Spleen (tissue), 11 donors: ENCODE measurements around the gene GLOD5. TPM values are rescaled to one million over a fixed set of nuclear protein-coding genes. Genes with fewer than 3 reads are reported as not detected.

Source experiments
- DNase-seq: peaks from one replicate; pipeline ENCODE4 v3.0.0-alpha.2; 2020
- H3K27ac ChIP-seq, 8 donors: fragments of 200-600 bp; sonication (generic) in 7 of 8; 1 replicate in 4 of 8; 2 replicates in 4 of 8; pipeline versions ENCODE4 v1.5.0 to v1.8.0; 2016 to 2021; ENCODE audit warnings: inconsistent platforms in 4 of 8, mild to moderate bottlenecking in 4 of 8, moderate library complexity in 1 of 8
- H3K27me3 ChIP-seq, 7 donors: fragments of 200-600 bp; sonication (generic) in 6 of 7; replicated peaks in 1 of 7; 1 replicate in 4 of 7; 2 replicates in 3 of 7; pipeline versions ENCODE4 v1.5.0 to v1.8.0; 2016 to 2021; ENCODE audit warnings: inconsistent platforms in 3 of 7, mild to moderate bottlenecking in 1 of 7
- H3K36me3 ChIP-seq, 6 donors: fragments of 200-600 bp; sonication (generic) in 5 of 6; 1 replicate in 4 of 6; 2 replicates in 2 of 6; pipeline versions ENCODE4 v1.5.0 to v1.8.0; 2016 to 2021; ENCODE audit warnings: inconsistent platforms in 2 of 6
- H3K4me1 ChIP-seq, 6 donors: fragments of 200-600 bp; sonication (generic) in 5 of 6; 1 replicate in 3 of 6; 2 replicates in 3 of 6; pipeline versions ENCODE4 v1.5.0 to v1.8.0; 2016 to 2021; ENCODE audit warnings: inconsistent platforms in 3 of 6
- H3K4me3 ChIP-seq, 8 donors: fragments of 200-600 bp; sonication (generic) in 7 of 8; 1 replicate in 4 of 8; 2 replicates in 4 of 8; pipeline versions ENCODE4 v1.5.0 to v1.8.0; 2016 to 2021; ENCODE audit warnings: inconsistent platforms in 4 of 8, mild to moderate bottlenecking in 4 of 8, moderate library complexity in 2 of 8
- H3K9me3 ChIP-seq, 8 donors: fragments of 200-600 bp; sonication (generic) in 7 of 8; 1 replicate in 4 of 8; 2 replicates in 4 of 8; pipeline versions ENCODE4 v1.5.0 to v1.8.0; 2016 to 2021; ENCODE audit warnings: inconsistent platforms in 4 of 8
- CTCF ChIP-seq, 11 experiments: fragments of 200-600 bp in 7 of 11; fragments of 450-650 bp in 4 of 11; sonication (generic) in 4 of 11; IDR thresholded peaks in 8 of 11; conservative IDR thresholded peaks in 3 of 11; 1 replicate in 7 of 11; 2 replicates in 4 of 11; pipeline versions ENCODE4 v1.4.0 to v1.8.0; 2016 to 2021; ENCODE audit warnings: antibody characterized with exemption in 11 of 11, inconsistent platforms in 4 of 11, mild to moderate bottlenecking in 1 of 11
- POLR2A ChIP-seq, 3 donors: fragments of 450-650 bp; IDR thresholded peaks; one replicate each; pipeline ENCODE4 v1.5.1; 2017; ENCODE audit warnings: antibody characterized with exemption in 3 of 3, mild to moderate bottlenecking in 1 of 3
- POLR2AphosphoS5 ChIP-seq, 3 donors: sonication (generic); formaldehyde crosslinking; IDR thresholded peaks; one replicate each; pipeline ENCODE4 v1.5.1; 2017; ENCODE audit warnings: antibody characterized with exemption in 3 of 3
- WGBS, 5 donors: extraction: QIAGEN DNeasy Blood & Tissue Kit in 3 of 5; methylation state at CpG; one replicate each; pipeline versions ENCODE4 v1.1.5 to v1.1.7; 2013 to 2018; 5-methylcytosine and 5-hydroxymethylcytosine counted together
- intact Hi-C: fragments of 100-400 bp; cut with DNase I; formaldehyde crosslinking; loops from one replicate; pipeline ENCODE4 v1.15.0; 2023; ENCODE audit warnings: low total_unique reads
- polyA plus RNA-seq, 3 donors: library from polyadenylated mRNA; stranded (reverse); fragments of 200-250 nt; gene quantifications; one replicate each; pipeline ENCODE4 v1.2.1, GENCODE V29; 2013
- total RNA-seq, 7 donors: library from RNA; depleted of rRNA in 3 of 7; stranded (reverse); fragments of >200 nt in 3 of 7; fragmentation: NEBNext Ultra II Directional in 4 of 7; extraction: Animal tissue kit (Norgen Biotek cat#: 25700) in 4 of 7; gene quantifications; one replicate each; pipeline versions ENCODE4 v1.1.0 to v1.2.1, GENCODE V29; 2016 to 2021
- donor health status: healthy with polysubstance abuse.
- donor health status: DM: no; HTN: no; CAD: no; lungs with moderate emphysema.
- donor health status: DM: no; HTN: no; CAD: no.
- donor health status: Bipolar disorder and iron deficiency.
- donor health status: healthy.
- donor health status: DM: no; HTN: no; CAD: no.
- donor health status: DM: yes; HTN: yes; CAD: no.

GLOD5 gene
- total and polyA plus RNA-seq, 10 donors, result not detected

GRCh38 chrX:48769230-48769629 is 7.7 kb downstream of the GLOD5 start:
- intact Hi-C loops, result no loop called here
- DNase-seq, result no peak

DNA sequence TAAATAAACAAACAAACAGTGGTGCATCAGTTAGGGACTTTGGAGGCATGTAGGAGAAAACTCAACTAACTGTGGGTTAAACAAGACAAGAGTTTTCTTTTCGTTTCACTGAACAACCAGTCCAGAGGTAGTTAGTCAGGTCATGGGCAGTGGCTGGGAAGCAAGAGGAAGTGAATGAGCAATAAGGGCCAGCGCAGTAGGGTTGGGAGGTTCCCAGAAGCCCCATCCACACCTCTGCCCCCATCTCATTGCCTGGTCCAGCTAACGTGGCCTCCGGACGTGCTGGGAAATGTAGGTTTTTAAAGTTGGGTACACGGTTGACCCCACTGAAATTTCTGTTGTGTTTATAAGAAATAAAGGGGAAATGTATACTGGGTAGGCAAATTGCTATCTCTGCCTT is 8.7 kb downstream of the GLOD5 start:
- intact Hi-C loops, result no loop called here
- Histone ChIP-seq H3K9me3 (no peaks in the 10 kb centered on the region), H3K4me3 (no peak overlapping the region), H3K4me1 (no peaks in the 10 kb centered on the region), H3K36me3 (no peaks in the 10 kb centered on the region), H3K27ac (no peak overlapping the region), H3K27me3 (no peaks in the 10 kb centered on the region)
- WGBS, 5 donors, result 71 to 82% (median 74%) methylated on average over 6 of the region's 6 CpGs
- TF ChIP-seq POLR2A (IDR thresholded peaks at IDR 0.05) (no peak), POLR2AphosphoS5 (IDR thresholded peaks at IDR 0.05) (no peak)
- no peak for DNase-seq

More at GRCh38 chrX:48769230-48769629, 7.7 kb downstream of the GLOD5 start:
- H3K27ac ChIP-seq, result no peak overlapping the region
- H3K4me3 ChIP-seq, result no peak overlapping the region
- H3K36me3 ChIP-seq, result no peaks in the 10 kb centered on the region
- WGBS, 5 donors, result 78 to 91% (median 82%) methylated on average over 6 of the region's 6 CpGs
- no peaks in the 10 kb centered on the region for H3K4me1 ChIP-seq
- no peaks in the 10 kb centered on the region for H3K9me3 ChIP-seq
- H3K27me3 ChIP-seq, result no peaks in the 10 kb centered on the region
- TF ChIP-seq POLR2A (IDR thresholded peaks at IDR 0.05) (no peak), POLR2AphosphoS5 (IDR thresholded peaks at IDR 0.05) (no peak), CTCF (IDR thresholded peaks at IDR 0.05 in 8 of 11, conservative IDR thresholded peaks at IDR 0.05 in 3 of 11) (no peak)

- DNase-seq, result no peak
- Histone ChIP-seq H3K36me3 (no peaks in the 10 kb centered on the region), H3K27me3 (peaks cover 0 to 7% (median 0%) of the 10 kb centered on the region in 7 donors), H3K27ac (no peak overlapping the region), H3K4me1 (no peaks in the 10 kb centered on the region), H3K4me3 (no peak overlapping the region), H3K9me3 (no peaks in the 10 kb centered on the region)
- WGBS, 5 donors, result 76 to 91% (median 88%) methylated on average over 6 of the region's 6 CpGs
- TF ChIP-seq CTCF (IDR thresholded peaks at IDR 0.05 in 8 of 11, conservative IDR thresholded peaks at IDR 0.05 in 3 of 11) (no peak), POLR2A (IDR thresholded peaks at IDR 0.05) (no peak), POLR2AphosphoS5 (IDR thresholded peaks at IDR 0.05) (no peak)
- intact Hi-C loops, result no loop called here
These were observed 11.1 kb downstream of the GLOD5 start for GRCh38 chrX:48772602-48773001.

- Histone ChIP-seq H3K36me3 (no peaks in the 10 kb centered on the region), H3K4me3 (no peak overlapping the region), H3K9me3 (no peaks in the 10 kb centered on the region), H3K27ac (no peak overlapping the region), H3K27me3 (peaks cover 0 to 13% (median 0%) of the 10 kb centered on the region in 7 donors), H3K4me1 (no peaks in the 10 kb centered on the region)
- DNase-seq, result no peak
- 72 to 90% (median 83%) methylated on average over 13 of the region's 13 CpGs for WGBS, 5 donors
- intact Hi-C loops, result no loop called here
- TF ChIP-seq POLR2AphosphoS5 (IDR thresholded peaks at IDR 0.05) (no peak), CTCF (IDR thresholded peaks at IDR 0.05 in 8 of 11, conservative IDR thresholded peaks at IDR 0.05 in 3 of 11) (no peak), POLR2A (IDR thresholded peaks at IDR 0.05) (no peak)
These were observed 15.4 kb downstream of the GLOD5 start for GRCh38 chrX:48776818-48777439.
